ENCODE results near the gene CCNDBP1.

DNA sequence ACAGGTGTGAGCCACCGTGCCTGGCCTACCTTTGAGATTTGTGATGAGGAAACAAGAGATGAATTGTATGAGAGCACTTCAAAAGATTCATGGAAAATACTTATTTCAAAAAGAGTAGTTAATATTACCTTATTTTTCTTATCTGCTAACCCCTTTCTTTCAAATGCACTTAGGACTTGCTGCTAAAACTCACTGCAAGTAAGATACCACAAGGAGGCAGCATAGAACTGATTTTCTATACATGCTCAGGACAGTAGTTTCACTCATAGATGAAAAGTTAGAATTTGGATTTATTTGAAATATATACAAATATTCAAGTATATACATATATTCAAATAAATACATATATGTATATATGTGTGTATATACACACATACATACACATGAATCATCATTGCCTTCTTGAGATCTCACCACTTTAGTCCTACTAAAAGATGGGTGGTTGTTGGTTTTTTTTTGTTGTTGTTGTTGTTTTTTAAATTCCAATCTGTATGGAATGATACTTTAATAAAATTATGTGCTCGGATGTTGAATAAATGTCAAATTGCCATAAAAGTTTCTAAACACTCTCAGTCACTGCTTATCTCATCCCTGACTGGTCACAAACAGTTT, 2.4 kb downstream of the CCNDBP1 start:
- TF ChIP-seq POLR2AphosphoS5 (IDR thresholded peaks at IDR 0.05; ENCODE audit: low read depth) (no peak), JUNB (IDR thresholded peaks at IDR 0.05; ENCODE audit: unreplicated experiment) (no peak), EZH2 (IDR thresholded peaks at IDR 0.05; ENCODE audit: low read depth, unreplicated experiment) (no peak), EZH2phosphoT487 (IDR thresholded peaks at IDR 0.05; ENCODE audit: unreplicated experiment) (no peak), ETS1 (IDR thresholded peaks at IDR 0.05) (no peak), ZNF331 (CRISPR knock-in tag; IDR thresholded peaks at IDR 0.05; ENCODE audit: low read depth) (no peak), CREB1 (CRISPR knock-in tag; IDR thresholded peaks at IDR 0.05; ENCODE audit: low read depth) (no peak)
- TF ChIP-seq, protein P1, sequence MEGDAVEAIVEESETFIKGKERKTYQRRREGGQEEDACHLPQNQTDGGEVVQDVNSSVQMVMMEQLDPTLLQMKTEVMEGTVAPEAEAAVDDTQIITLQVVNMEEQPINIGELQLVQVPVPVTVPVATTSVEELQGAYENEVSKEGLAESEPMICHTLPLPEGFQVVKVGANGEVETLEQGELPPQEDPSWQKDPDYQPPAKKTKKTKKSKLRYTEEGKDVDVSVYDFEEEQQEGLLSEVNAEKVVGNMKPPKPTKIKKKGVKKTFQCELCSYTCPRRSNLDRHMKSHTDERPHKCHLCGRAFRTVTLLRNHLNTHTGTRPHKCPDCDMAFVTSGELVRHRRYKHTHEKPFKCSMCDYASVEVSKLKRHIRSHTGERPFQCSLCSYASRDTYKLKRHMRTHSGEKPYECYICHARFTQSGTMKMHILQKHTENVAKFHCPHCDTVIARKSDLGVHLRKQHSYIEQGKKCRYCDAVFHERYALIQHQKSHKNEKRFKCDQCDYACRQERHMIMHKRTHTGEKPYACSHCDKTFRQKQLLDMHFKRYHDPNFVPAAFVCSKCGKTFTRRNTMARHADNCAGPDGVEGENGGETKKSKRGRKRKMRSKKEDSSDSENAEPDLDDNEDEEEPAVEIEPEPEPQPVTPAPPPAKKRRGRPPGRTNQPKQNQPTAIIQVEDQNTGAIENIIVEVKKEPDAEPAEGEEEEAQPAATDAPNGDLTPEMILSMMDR (conservative IDR thresholded peaks at IDR 0.05; ENCODE audit: low read depth in 2 of 2), result peak; percentile 64 to 74
- TF ChIP-seq, protein P2, sequence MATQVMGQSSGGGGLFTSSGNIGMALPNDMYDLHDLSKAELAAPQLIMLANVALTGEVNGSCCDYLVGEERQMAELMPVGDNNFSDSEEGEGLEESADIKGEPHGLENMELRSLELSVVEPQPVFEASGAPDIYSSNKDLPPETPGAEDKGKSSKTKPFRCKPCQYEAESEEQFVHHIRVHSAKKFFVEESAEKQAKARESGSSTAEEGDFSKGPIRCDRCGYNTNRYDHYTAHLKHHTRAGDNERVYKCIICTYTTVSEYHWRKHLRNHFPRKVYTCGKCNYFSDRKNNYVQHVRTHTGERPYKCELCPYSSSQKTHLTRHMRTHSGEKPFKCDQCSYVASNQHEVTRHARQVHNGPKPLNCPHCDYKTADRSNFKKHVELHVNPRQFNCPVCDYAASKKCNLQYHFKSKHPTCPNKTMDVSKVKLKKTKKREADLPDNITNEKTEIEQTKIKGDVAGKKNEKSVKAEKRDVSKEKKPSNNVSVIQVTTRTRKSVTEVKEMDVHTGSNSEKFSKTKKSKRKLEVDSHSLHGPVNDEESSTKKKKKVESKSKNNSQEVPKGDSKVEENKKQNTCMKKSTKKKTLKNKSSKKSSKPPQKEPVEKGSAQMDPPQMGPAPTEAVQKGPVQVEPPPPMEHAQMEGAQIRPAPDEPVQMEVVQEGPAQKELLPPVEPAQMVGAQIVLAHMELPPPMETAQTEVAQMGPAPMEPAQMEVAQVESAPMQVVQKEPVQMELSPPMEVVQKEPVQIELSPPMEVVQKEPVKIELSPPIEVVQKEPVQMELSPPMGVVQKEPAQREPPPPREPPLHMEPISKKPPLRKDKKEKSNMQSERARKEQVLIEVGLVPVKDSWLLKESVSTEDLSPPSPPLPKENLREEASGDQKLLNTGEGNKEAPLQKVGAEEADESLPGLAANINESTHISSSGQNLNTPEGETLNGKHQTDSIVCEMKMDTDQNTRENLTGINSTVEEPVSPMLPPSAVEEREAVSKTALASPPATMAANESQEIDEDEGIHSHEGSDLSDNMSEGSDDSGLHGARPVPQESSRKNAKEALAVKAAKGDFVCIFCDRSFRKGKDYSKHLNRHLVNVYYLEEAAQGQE (IDR thresholded peaks at IDR 0.05; ENCODE audit: unreplicated experiment), result no peak
